IPS DF 4.7 (cell line): ENCODE measurements around the gene TRAF5.
"Not testable (repeated sequence)": the region's sequence is repeated elsewhere in the genome, so short reads cannot be mapped to it uniquely, and the experiment has no call there.

Source experiments
- DNase-seq: peaks from one replicate; pipeline ENCODE4 v3.0.0-alpha.2; 2013; ENCODE audit warnings: low spot score; ENCODE audit errors: extremely low read depth

The TRAF5 gene

GRCh38 chr1:211416628-211417323 lies 90.1 kb downstream of the TRAF5 start:
- DNase-seq, result not testable (repeated sequence)

GRCh38 chr1:211420389-211420788 lies 93.8 kb downstream of the TRAF5 start:
- no peak for DNase-seq

- no peak for DNase-seq
Measured at GRCh38 chr1:211420845-211421454, 94.3 kb downstream of the TRAF5 start.

GRCh38 chr1:211424018-211424417 lies 97.4 kb downstream of the TRAF5 start:
- DNase-seq, result no peak
